SK-N-SH (cell line): ENCODE measurements around the gene RAD23A. TPM values are rescaled to one million over a fixed set of nuclear protein-coding genes. Genes with fewer than 3 reads are reported as not detected.

Experiments
- CTCF ChIA-PET: fragments of 300-600, 350-600 bp; formaldehyde crosslinking; extraction: SDS; loops from one replicate; lab custom pipeline; 2021; lab: Yijun Ruan, JAX
- POLR2A ChIA-PET: fragments of 350-600 bp; sonication (Branson Sonifier 250); formaldehyde crosslinking; extraction: SDS; loops from one replicate; lab custom pipeline; 2020; ENCODE audit warnings: antibody characterized with exemption, inconsistent platforms; lab: Yijun Ruan, JAX
- DNase-seq: peaks from one replicate; pipeline ENCODE4 v3.0.0; 2012
- H2AFZ ChIP-seq: fragments of 200-600 bp; sonication (generic); 2 replicates; pipeline ENCODE4 v1.8.1; 2016; ENCODE audit warnings: antibody characterized with exemption, mild to moderate bottlenecking, low read depth
- H3F3A ChIP-seq: fragments of 200-600 bp; sonication (generic); replicated peaks from 2 replicates; pipeline ENCODE3; 2016; ENCODE audit warnings: antibody characterized with exemption, mild to moderate bottlenecking; ENCODE audit not compliant: insufficient read depth
- H3K27ac ChIP-seq, 2 experiments: fragments of 200-500 bp in 1 of 2; fragments of 200-600 bp in 1 of 2; sonication (Bioruptor generic) in 1 of 2; sonication (generic), shearing (Covaris generic) in 1 of 2; 2 replicates each; pipeline versions ENCODE4 v1.5.1 to v1.6.1; 2014 to 2016; ENCODE audit warnings: low read depth in 2 of 2, inconsistent platforms in 1 of 2, low read length in 1 of 2, mild to moderate bottlenecking in 1 of 2, mixed read lengths in 1 of 2
- H3K27me3 ChIP-seq: fragments of 200-600 bp; sonication (generic), shearing (Covaris generic); 2 replicates; pipeline ENCODE4 v1.6.1; 2016; ENCODE audit warnings: mixed run types; ENCODE audit not compliant: insufficient read depth
- H3K36me3 ChIP-seq, 2 experiments: fragments of 200-500 bp in 1 of 2; fragments of 200-600 bp in 1 of 2; sonication (Bioruptor generic) in 1 of 2; sonication (generic) in 1 of 2; replicated peaks in 1 of 2; 2 replicates each; pipeline versions ENCODE3 to v1.5.1; 2014 to 2016; ENCODE audit warnings: low read length in 1 of 2, mild to moderate bottlenecking in 1 of 2; ENCODE audit not compliant: insufficient read depth in 2 of 2, control insufficient read depth in 1 of 2
- H3K4me1 ChIP-seq, 2 experiments: fragments of 200-500 bp in 1 of 2; fragments of 200-600 bp in 1 of 2; sonication (Bioruptor generic) in 1 of 2; sonication (generic), shearing (Covaris generic) in 1 of 2; 2 replicates each; pipeline versions ENCODE4 v1.5.1 to v1.6.1; 2014 to 2016; ENCODE audit warnings: low read depth in 1 of 2, low read length in 1 of 2, mixed run types in 1 of 2; ENCODE audit not compliant: insufficient read depth in 2 of 2, control insufficient read depth in 1 of 2
- H3K4me2 ChIP-seq: fragments of 200-600 bp; sonication (generic), shearing (Covaris generic); 2 replicates; pipeline ENCODE4 v1.6.1; 2017; ENCODE audit warnings: mixed run types
- H3K4me3 ChIP-seq, 2 experiments: fragments of 200-500 bp in 1 of 2; fragments of 200-600 bp in 1 of 2; sonication (Bioruptor generic) in 1 of 2; sonication (generic), shearing (Covaris generic) in 1 of 2; 2 replicates each; pipeline versions ENCODE4 v1.5.1 to v1.8.1; 2014 to 2016; ENCODE audit warnings: low read depth in 2 of 2, inconsistent platforms in 1 of 2, low read length in 1 of 2, mild to moderate bottlenecking in 1 of 2, mixed read lengths in 1 of 2, moderate library complexity in 1 of 2
- H3K79me2 ChIP-seq: fragments of 200-600 bp; sonication (generic); 2 replicates; pipeline ENCODE4 v1.8.1; 2017; ENCODE audit warnings: mild to moderate bottlenecking; ENCODE audit not compliant: insufficient read depth
- H3K9ac ChIP-seq: fragments of 200-600 bp; sonication (generic); 2 replicates; pipeline ENCODE4 v1.6.1; 2017; ENCODE audit warnings: mixed run types
- H3K9me2 ChIP-seq: fragments of 200-600 bp; sonication (generic); 2 replicates; pipeline ENCODE4 v1.6.1; 2017; ENCODE audit warnings: mixed run types
- H3K9me3 ChIP-seq: fragments of 200-600 bp; sonication (generic); 2 replicates; pipeline ENCODE4 v1.6.1; 2017; ENCODE audit warnings: mixed run types, mild to moderate bottlenecking, moderate library complexity
- H4K20me1 ChIP-seq: fragments of 200-600 bp; sonication (generic); 2 replicates; pipeline ENCODE4 v1.6.1; 2017; ENCODE audit warnings: mild to moderate bottlenecking, mixed run types; ENCODE audit not compliant: insufficient read depth
- CHD2 ChIP-seq: fragments of 150-350 bp; IDR thresholded peaks from 2 replicates; pipeline ENCODE4 v1.6.1; 2018; ENCODE audit warnings: low read length; ENCODE audit not compliant: partially characterized antibody
- ELF1 ChIP-seq: IDR thresholded peaks from 2 replicates; pipeline ENCODE4 v1.4.0; 2012
- EP300 ChIP-seq, 2 experiments: IDR thresholded peaks; 2 replicates each; pipeline versions ENCODE4 v1.4.0 to v1.6.1; 2012; ENCODE audit warnings: borderline replicate concordance in 1 of 2, low read depth in 1 of 2, low read length in 1 of 2
- EZH2phosphoT487 ChIP-seq: fragments of 200-600 bp; sonication (generic); IDR thresholded peaks from 2 replicates; pipeline ENCODE4 v1.6.1; 2017; ENCODE audit warnings: low read depth, mixed run types, mild to moderate bottlenecking, antibody characterized with exemption, moderate library complexity, borderline replicate concordance
- FOXM1 ChIP-seq: IDR thresholded peaks from 2 replicates; pipeline ENCODE4 v1.4.0; 2012; ENCODE audit warnings: low read depth, mild to moderate bottlenecking
- GABPA ChIP-seq: IDR thresholded peaks from 2 replicates; pipeline ENCODE4 v1.4.0; 2012; ENCODE audit warnings: low read depth, mild to moderate bottlenecking
- GATA2 ChIP-seq: sonication (generic); formaldehyde crosslinking; IDR thresholded peaks from 2 replicates; pipeline ENCODE4 v1.5.0; 2020; ENCODE audit warnings: mild to moderate bottlenecking, missing genetic modification reagents
- JUND ChIP-seq: IDR thresholded peaks from 2 replicates; pipeline ENCODE4 v1.4.0; 2012
- MEF2A ChIP-seq: IDR thresholded peaks from 2 replicates; pipeline ENCODE4 v1.4.0; 2012; ENCODE audit warnings: low read depth, borderline replicate concordance
- NFIC ChIP-seq: IDR thresholded peaks from 2 replicates; pipeline ENCODE4 v1.4.0; 2012; ENCODE audit warnings: borderline replicate concordance
- NRF1 ChIP-seq: IDR thresholded peaks from 2 replicates; pipeline ENCODE4 v1.6.1; 2012; ENCODE audit warnings: low read depth, mild to moderate bottlenecking, low read length
- POLR2AphosphoS5 ChIP-seq: IDR thresholded peaks from 2 replicates; pipeline ENCODE4 v1.6.1; 2012; ENCODE audit warnings: low read depth, low read length
- RAD21 ChIP-seq: IDR thresholded peaks from 2 replicates; pipeline ENCODE4 v1.6.1; 2012; ENCODE audit warnings: mild to moderate bottlenecking, low read length
- RCOR1 ChIP-seq: fragments of 150-350 bp; IDR thresholded peaks from 2 replicates; pipeline ENCODE4 v1.6.1; 2017; ENCODE audit warnings: antibody characterized with exemption, low read length
- RFX5 ChIP-seq: IDR thresholded peaks from 2 replicates; pipeline ENCODE4 v1.6.1; 2012; ENCODE audit warnings: mild to moderate bottlenecking, improper control_type of control experiment, low read length
- SMC3 ChIP-seq: IDR thresholded peaks from 2 replicates; pipeline ENCODE4 v1.6.1; 2012; ENCODE audit warnings: low read depth, low read length, improper control_type of control experiment
- TAF1 ChIP-seq: IDR thresholded peaks from 2 replicates; pipeline ENCODE4 v1.6.1; 2012; ENCODE audit warnings: low read depth, mild to moderate bottlenecking, low read length, moderate library complexity, borderline replicate concordance
- TEAD4 ChIP-seq: IDR thresholded peaks from 2 replicates; pipeline ENCODE4 v1.4.0; 2012; ENCODE audit warnings: mild to moderate bottlenecking, borderline replicate concordance; ENCODE audit not compliant: insufficient read depth
- YY1 ChIP-seq: IDR thresholded peaks from 2 replicates; pipeline ENCODE4 v1.4.0; 2012; ENCODE audit warnings: low read depth, mild to moderate bottlenecking
- WGBS: methylation state at CpG from one replicate; pipeline ENCODE4 v1.1.6; 2017; ENCODE audit warnings: low lambda C conversion rate; 5-methylcytosine and 5-hydroxymethylcytosine counted together
- polyA plus RNA-seq, 3 experiments: library from polyadenylated mRNA; depleted of rRNA; stranded (reverse); fragments of >200 nt; gene quantifications; 2 replicates each; pipeline ENCODE4 v1.2.3, GENCODE V29; 2012
- TF ChIP-seq, protein P1 (sequence below): IDR thresholded peaks from 2 replicates; pipeline ENCODE4 v1.4.0; 2012; ENCODE audit warnings: low read depth, borderline replicate concordance
- TF ChIP-seq, protein P2 (sequence below): fragments of 200-600 bp; sonication (generic); IDR thresholded peaks from 2 replicates; pipeline ENCODE4 v1.6.1; 2017; ENCODE audit warnings: antibody characterized with exemption, mild to moderate bottlenecking, moderate library complexity
- TF ChIP-seq, protein P3 (sequence below): fragments of 150-350 bp; IDR thresholded peaks from 2 replicates; pipeline ENCODE4 v1.6.1; 2016; ENCODE audit warnings: mild to moderate bottlenecking, low read depth, low read length
- TF ChIP-seq, protein P4 (sequence below): IDR thresholded peaks from 2 replicates; pipeline ENCODE4; 2012

Gene RAD23A
- polyA plus RNA-seq, 1 of the 3 experiments (the other 2 are of a cell fraction) = 116 TPM

DNA sequence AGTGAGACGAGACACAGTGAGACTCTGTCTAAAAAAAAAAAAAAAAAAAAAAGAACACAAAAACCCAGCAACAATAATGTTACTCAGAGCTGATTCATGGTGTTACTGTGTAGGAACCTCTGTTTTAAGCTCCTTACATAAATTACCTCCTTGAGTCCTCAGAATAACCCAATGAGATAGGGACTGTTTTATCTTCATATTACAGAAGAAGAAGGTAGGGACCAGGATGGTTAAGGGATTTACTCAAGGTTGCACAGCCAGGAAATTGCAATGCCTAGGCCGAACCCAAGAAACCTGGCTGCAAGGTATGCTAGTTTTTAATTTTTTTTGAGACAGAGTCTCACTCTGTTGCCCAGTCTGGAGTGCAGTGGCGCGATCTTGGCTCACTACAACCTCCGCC lies 22.2 kb downstream of the RAD23A start (continued):
- TF ChIP-seq EP300 (IDR thresholded peaks at IDR 0.05; ENCODE audit: borderline replicate concordance in 1 of 2, low read depth in 1 of 2, low read length in 1 of 2) (no peak), NRF1 (no peak), FOXM1 (no peak)
- TF ChIP-seq, protein P1, sequence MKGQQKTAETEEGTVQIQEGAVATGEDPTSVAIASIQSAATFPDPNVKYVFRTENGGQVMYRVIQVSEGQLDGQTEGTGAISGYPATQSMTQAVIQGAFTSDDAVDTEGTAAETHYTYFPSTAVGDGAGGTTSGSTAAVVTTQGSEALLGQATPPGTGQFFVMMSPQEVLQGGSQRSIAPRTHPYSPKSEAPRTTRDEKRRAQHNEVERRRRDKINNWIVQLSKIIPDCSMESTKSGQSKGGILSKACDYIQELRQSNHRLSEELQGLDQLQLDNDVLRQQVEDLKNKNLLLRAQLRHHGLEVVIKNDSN = no peak
- TF ChIP-seq, protein P2, sequence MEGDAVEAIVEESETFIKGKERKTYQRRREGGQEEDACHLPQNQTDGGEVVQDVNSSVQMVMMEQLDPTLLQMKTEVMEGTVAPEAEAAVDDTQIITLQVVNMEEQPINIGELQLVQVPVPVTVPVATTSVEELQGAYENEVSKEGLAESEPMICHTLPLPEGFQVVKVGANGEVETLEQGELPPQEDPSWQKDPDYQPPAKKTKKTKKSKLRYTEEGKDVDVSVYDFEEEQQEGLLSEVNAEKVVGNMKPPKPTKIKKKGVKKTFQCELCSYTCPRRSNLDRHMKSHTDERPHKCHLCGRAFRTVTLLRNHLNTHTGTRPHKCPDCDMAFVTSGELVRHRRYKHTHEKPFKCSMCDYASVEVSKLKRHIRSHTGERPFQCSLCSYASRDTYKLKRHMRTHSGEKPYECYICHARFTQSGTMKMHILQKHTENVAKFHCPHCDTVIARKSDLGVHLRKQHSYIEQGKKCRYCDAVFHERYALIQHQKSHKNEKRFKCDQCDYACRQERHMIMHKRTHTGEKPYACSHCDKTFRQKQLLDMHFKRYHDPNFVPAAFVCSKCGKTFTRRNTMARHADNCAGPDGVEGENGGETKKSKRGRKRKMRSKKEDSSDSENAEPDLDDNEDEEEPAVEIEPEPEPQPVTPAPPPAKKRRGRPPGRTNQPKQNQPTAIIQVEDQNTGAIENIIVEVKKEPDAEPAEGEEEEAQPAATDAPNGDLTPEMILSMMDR = no peak

DNA sequence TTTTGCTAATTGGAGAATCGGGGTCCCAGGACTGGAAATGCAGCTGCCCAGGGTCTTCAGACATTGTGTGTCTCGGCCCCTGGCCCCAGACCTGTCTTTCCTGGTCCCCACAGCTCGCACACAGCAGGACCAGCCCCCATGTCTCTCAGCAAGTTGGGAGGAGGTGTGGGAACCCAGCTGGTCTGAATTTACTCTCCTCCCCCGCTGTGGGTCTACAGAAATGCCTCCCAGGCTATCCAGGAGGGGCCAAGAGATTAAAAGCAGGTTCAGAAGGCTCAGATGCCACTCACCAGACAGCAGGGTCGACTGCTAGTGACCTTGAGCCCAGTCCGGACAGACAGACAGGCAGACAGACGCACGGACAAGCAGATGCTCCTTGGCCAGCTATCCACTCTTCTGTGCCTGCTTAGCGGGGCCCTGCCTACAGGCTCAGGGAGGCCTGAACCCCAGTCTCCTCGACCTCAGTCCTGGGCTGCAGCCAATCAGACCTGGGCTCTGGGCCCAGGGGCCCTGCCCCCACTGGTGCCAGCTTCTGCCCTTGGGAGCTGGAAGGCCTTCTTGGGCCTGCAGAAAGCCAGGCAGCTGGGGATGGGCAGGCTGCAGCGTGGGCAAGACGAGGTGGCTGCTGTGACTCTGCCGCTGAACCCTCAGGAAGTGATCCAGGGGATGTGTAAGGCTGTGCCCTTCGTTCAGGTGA lies 23.8 kb downstream of the RAD23A start, which contains the start of gene DAND5:
Gene DAND5 (plus strand): TSS at position 285 of the 697 bp plus-strand sequence. CDS start 85 bp downstream, at position 370.
- 37% methylated on average over 10 of the region's 14 CpGs for WGBS
- Histone ChIP-seq H3K27ac (peak within 1 kb of the TSS; percentile 54 to 93; a peak in 3 of 4 replicates), H4K20me1 (no peaks in the 10 kb centered on the region), H3K79me2 (no peaks in the 10 kb centered on the region), H3K9me2 (no peaks in the 10 kb centered on the region), H3K4me2 (peak within 1 kb of the TSS; percentile 62; the same call in 1 of the 2 replicates), H3K9me3 (no peaks in the 10 kb centered on the region), H3K4me1 (peaks cover 6 to 23% of the 10 kb centered on the region in 2 experiments; a peak in 3 of 4 replicates), H3F3A (peaks cover 17% of the 10 kb centered on the region), H3K36me3 (no peaks in the 10 kb centered on the region), H2AFZ (peak within 1 kb of the TSS; percentile 47), H3K4me3 (peak within 1 kb of the TSS in 1 of 2 experiments; percentile 5; a peak in 1 of 4 replicates), H3K9ac (no peak within 1 kb of the TSS), H3K27me3 (no peaks in the 10 kb centered on the region)
- peak; percentile 84 for DNase-seq
- ChIA-PET CTCF (interaction anchor here (0.7 to 24.6 kb wide), 9 partner anchors 7 to 183 kb away, joined by 3 to 603 read pairs (median 4); no protein-coding TSS in a partner anchor), POLR2A (interaction anchor here (0.8 to 1.4 kb wide), 7 partner anchors 8 to 183 kb away, joined by 3 to 7 read pairs (median 4); no protein-coding TSS in a partner anchor)
- TF ChIP-seq TEAD4 = no peak
- no peak for TF ChIP-seq JUND
- TF ChIP-seq RCOR1 = no peak; the same call in 1 of the 2 replicates
- TF ChIP-seq, protein P2 = no peak
- no peak for TF ChIP-seq YY1
- TF ChIP-seq, protein P3, sequence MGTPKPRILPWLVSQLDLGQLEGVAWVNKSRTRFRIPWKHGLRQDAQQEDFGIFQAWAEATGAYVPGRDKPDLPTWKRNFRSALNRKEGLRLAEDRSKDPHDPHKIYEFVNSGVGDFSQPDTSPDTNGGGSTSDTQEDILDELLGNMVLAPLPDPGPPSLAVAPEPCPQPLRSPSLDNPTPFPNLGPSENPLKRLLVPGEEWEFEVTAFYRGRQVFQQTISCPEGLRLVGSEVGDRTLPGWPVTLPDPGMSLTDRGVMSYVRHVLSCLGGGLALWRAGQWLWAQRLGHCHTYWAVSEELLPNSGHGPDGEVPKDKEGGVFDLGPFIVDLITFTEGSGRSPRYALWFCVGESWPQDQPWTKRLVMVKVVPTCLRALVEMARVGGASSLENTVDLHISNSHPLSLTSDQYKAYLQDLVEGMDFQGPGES = no peak
- TF ChIP-seq RAD21 = no peak; the same call in none of the 2 replicates
- TF ChIP-seq RFX5 = no peak
- TF ChIP-seq TAF1 = no peak
- no peak for TF ChIP-seq EZH2phosphoT487
- TF ChIP-seq GABPA = no peak
- TF ChIP-seq ELF1 = no peak
- TF ChIP-seq NFIC = peak; percentile 60; the same call in 1 of the 2 replicates
- TF ChIP-seq, protein P1 = no peak
- TF ChIP-seq FOXM1 = no peak
- TF ChIP-seq POLR2AphosphoS5 = no peak; the same call in 1 of the 2 replicates
- no peak for TF ChIP-seq MEF2A
- TF ChIP-seq CHD2 = peak; percentile 87
- TF ChIP-seq, protein P4, sequence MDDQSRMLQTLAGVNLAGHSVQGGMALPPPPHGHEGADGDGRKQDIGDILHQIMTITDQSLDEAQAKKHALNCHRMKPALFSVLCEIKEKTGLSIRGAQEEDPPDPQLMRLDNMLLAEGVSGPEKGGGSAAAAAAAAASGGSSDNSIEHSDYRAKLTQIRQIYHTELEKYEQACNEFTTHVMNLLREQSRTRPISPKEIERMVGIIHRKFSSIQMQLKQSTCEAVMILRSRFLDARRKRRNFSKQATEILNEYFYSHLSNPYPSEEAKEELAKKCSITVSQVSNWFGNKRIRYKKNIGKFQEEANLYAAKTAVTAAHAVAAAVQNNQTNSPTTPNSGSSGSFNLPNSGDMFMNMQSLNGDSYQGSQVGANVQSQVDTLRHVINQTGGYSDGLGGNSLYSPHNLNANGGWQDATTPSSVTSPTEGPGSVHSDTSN = no peak
- no peak for TF ChIP-seq SMC3
- TF ChIP-seq GATA2 (CRISPR knock-in tag) = no peak
